MM.1S (cell line): ENCODE measurements around the gene PRDM5.

Source experiments
- DNase-seq: peaks from one replicate; pipeline ENCODE4 v3.0.0-alpha.2; 2015
- H2AFZ ChIP-seq: fragments of 300-600 bp; sonication (generic); 2 replicates; pipeline ENCODE4 v1.6.0; 2016; ENCODE audit warnings: antibody characterized with exemption, low read length
- H3F3A ChIP-seq: fragments of 300-600 bp; sonication (generic); 2 replicates; pipeline ENCODE4 v1.6.1; 2016; ENCODE audit warnings: mild to moderate bottlenecking, antibody characterized with exemption, low read length, moderate library complexity, mixed read lengths; ENCODE audit not compliant: insufficient read depth
- H3K27ac ChIP-seq: fragments of 300-600 bp; sonication (generic); 2 replicates; pipeline ENCODE4 v1.5.1; 2016; ENCODE audit warnings: mild to moderate bottlenecking, low read length
- H3K27me3 ChIP-seq: fragments of 300-600 bp; sonication (generic); replicated peaks from 2 replicates; pipeline ENCODE4 v1.6.0; 2016; ENCODE audit warnings: low read length; ENCODE audit not compliant: insufficient read depth
- H3K36me3 ChIP-seq: fragments of 300-600 bp; sonication (generic); replicated peaks from 2 replicates; pipeline ENCODE4 v1.6.1; 2016; ENCODE audit warnings: mild to moderate bottlenecking, low read length, mixed read lengths; ENCODE audit not compliant: insufficient read depth
- H3K4me1 ChIP-seq: fragments of 300-600 bp; sonication (generic); 2 replicates; pipeline ENCODE4 v1.6.1; 2016; ENCODE audit warnings: low read length, mixed read lengths
- H3K4me2 ChIP-seq: fragments of 300-600 bp; sonication (generic); 2 replicates; pipeline ENCODE4 v1.6.0; 2016; ENCODE audit warnings: low read depth, low read length
- H3K4me3 ChIP-seq: fragments of 300-600 bp; sonication (generic); 2 replicates; pipeline ENCODE4 v1.5.1; 2016; ENCODE audit warnings: low read length, mixed read lengths
- H3K79me2 ChIP-seq: fragments of 300-600 bp; sonication (generic); 2 replicates; pipeline ENCODE4 v1.6.1; 2016; ENCODE audit warnings: mixed run types, low read length, mixed read lengths
- H3K9ac ChIP-seq: fragments of 300-600 bp; sonication (generic); 2 replicates; pipeline ENCODE4 v1.6.1; 2016; ENCODE audit warnings: low read length, mixed read lengths
- H3K9me2 ChIP-seq: fragments of 300-600 bp; sonication (generic); replicated peaks from 2 replicates; pipeline ENCODE4 v1.6.1; 2016; ENCODE audit warnings: mild to moderate bottlenecking, low read length, mixed read lengths; ENCODE audit not compliant: insufficient read depth
- H3K9me3 ChIP-seq: fragments of 300-600 bp; sonication (generic); replicated peaks from 2 replicates; pipeline ENCODE4 v1.6.1; 2016; ENCODE audit warnings: mild to moderate bottlenecking, low read length, mixed read lengths; ENCODE audit not compliant: insufficient read depth
- H4K20me1 ChIP-seq: fragments of 300-600 bp; sonication (generic); 2 replicates; pipeline ENCODE4 v1.6.1; 2016; ENCODE audit warnings: mild to moderate bottlenecking, low read length, moderate library complexity, mixed read lengths; ENCODE audit not compliant: insufficient read depth
- EZH2 ChIP-seq: fragments of 300-600 bp; sonication (generic); optimal IDR thresholded peaks from 2 replicates; pipeline ENCODE3; 2017; ENCODE audit warnings: low read depth, mild to moderate bottlenecking, antibody characterized with exemption, low read length, mixed read lengths
- EZH2phosphoT487 ChIP-seq: fragments of 300-600 bp; sonication (generic); IDR thresholded peaks from 2 replicates; pipeline ENCODE4 v1.6.1; 2018; ENCODE audit warnings: antibody characterized with exemption, low read length
- TF ChIP-seq, protein P1 (sequence below): fragments of 300-600 bp; sonication (generic); IDR thresholded peaks from 2 replicates; pipeline ENCODE4 v1.5.1; 2016; ENCODE audit warnings: antibody characterized with exemption, low read length, mixed read lengths

The PRDM5 gene

DNA sequence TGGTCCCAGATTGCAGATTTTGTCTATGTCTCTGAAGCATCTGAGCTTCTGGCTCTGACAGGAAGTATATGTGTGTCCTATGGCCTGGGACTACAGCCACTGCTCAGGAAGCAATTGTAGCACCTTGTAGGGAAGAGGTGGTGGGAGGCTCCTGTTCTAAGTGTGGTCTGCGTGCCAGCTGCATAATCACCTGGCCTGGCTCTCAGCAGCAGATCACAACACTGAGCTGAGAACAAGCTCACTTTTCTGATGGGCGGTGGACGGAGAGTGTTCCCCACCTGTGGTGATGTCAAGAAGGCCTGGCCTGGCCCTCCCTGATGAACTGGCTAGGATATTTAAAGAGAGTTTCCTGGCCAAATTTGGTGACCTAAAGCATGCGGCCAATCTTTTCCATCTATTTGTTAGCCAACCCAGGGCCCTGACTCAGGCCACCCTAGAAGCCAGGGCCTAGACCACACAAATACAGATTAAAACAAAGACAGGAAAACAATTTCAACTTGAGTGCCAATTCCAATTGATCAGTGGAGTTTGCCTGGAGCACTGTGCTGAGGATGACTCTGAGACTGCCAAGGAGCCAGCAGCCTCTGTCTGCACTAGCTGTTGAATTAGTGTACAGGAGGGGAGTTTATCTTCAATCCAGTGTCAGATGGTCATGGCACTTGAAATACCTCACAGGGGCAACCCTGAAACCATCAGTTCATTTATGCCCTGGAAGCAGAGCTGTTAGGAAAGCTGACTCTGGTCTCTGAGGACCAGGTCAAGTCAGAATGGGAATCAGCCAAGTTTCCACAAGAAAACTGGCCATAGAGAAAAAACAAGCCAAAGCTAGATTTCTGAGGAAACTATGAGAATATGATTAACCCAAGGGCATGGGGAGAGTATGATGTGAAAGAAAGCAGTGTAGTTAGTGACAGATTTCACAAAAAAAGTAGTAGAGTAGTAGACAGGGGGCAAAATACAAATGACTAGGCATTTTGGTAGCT lies 47.4 kb downstream of the PRDM5 start:
- Histone ChIP-seq H3K27ac (no peak overlapping the region), H3K4me3 (no peak overlapping the region), H3K4me1 (no peaks in the 10 kb centered on the region), H3K36me3 (no peaks in the 10 kb centered on the region), H2AFZ (no peak overlapping the region), H3F3A (no peaks in the 10 kb centered on the region), H3K9me2 (no peaks in the 10 kb centered on the region), H3K27me3 (no peaks in the 10 kb centered on the region), H4K20me1 (no peaks in the 10 kb centered on the region), H3K79me2 (no peaks in the 10 kb centered on the region), H3K4me2 (no peak overlapping the region), H3K9ac (no peak overlapping the region), H3K9me3 (no peaks in the 10 kb centered on the region)
- TF ChIP-seq EZH2phosphoT487 (no peak), EZH2 (no peak)
- TF ChIP-seq, protein P1, sequence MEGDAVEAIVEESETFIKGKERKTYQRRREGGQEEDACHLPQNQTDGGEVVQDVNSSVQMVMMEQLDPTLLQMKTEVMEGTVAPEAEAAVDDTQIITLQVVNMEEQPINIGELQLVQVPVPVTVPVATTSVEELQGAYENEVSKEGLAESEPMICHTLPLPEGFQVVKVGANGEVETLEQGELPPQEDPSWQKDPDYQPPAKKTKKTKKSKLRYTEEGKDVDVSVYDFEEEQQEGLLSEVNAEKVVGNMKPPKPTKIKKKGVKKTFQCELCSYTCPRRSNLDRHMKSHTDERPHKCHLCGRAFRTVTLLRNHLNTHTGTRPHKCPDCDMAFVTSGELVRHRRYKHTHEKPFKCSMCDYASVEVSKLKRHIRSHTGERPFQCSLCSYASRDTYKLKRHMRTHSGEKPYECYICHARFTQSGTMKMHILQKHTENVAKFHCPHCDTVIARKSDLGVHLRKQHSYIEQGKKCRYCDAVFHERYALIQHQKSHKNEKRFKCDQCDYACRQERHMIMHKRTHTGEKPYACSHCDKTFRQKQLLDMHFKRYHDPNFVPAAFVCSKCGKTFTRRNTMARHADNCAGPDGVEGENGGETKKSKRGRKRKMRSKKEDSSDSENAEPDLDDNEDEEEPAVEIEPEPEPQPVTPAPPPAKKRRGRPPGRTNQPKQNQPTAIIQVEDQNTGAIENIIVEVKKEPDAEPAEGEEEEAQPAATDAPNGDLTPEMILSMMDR: no peak
- no peak for DNase-seq

DNA sequence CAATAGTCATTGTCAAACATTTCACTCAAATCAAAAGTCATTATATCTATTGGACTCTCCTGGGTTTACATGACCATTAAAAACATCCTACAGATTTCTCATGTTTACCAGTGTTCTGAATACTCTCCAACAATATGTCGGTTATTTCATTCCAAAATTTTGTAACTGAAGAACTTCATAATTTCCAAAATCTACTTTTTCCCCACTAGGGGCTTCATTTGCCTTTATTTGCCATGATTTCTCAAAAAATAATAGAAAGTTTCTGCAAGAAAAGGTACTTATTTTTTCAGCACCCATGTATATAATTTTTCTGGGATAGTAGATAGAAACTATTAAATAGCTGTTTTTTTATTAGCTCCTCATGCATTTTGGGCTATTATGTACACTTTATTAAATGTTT lies 49.0 kb downstream of the PRDM5 start:
- Histone ChIP-seq H3K79me2 (no peaks in the 10 kb centered on the region), H3K36me3 (no peaks in the 10 kb centered on the region), H3K4me2 (no peak overlapping the region), H3K9me3 (no peaks in the 10 kb centered on the region), H3K27me3 (no peaks in the 10 kb centered on the region), H3F3A (no peaks in the 10 kb centered on the region), H3K9me2 (no peaks in the 10 kb centered on the region), H2AFZ (no peak overlapping the region), H3K9ac (no peak overlapping the region), H3K4me3 (no peak overlapping the region), H3K4me1 (no peaks in the 10 kb centered on the region), H3K27ac (no peak overlapping the region), H4K20me1 (no peaks in the 10 kb centered on the region)
- DNase-seq: no peak
- TF ChIP-seq EZH2phosphoT487: no peak
- no peak for TF ChIP-seq EZH2
- TF ChIP-seq, protein P1: peak; percentile 29

DNA sequence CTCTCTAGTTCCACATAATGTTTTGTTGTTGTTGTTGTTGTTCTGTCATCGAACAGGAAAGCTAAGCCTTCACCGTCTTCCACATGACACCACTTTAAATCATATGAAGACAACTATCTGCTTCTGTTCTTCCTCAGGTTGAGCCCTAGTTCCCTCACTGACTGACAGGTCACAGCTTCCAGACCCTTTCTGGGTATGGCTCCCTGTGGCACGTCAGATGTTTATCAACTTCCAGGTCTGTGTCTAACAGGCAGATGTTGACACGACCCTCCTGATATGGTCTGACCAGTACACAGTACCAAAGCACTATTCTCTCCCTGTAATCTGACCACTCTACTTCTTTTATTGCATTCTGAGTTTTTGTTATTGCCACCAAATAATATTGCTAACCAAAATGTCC lies 51.4 kb downstream of the PRDM5 start:
- Histone ChIP-seq H3K27me3 (no peaks in the 10 kb centered on the region), H3K79me2 (no peaks in the 10 kb centered on the region), H3K9ac (no peak overlapping the region), H3K4me3 (no peak overlapping the region), H3K9me3 (no peaks in the 10 kb centered on the region), H3K4me1 (no peaks in the 10 kb centered on the region), H3K4me2 (no peak overlapping the region), H3K9me2 (no peaks in the 10 kb centered on the region), H2AFZ (no peak overlapping the region), H3F3A (no peaks in the 10 kb centered on the region), H4K20me1 (no peaks in the 10 kb centered on the region), H3K27ac (no peak overlapping the region), H3K36me3 (no peaks in the 10 kb centered on the region)
- no peak for TF ChIP-seq EZH2
- TF ChIP-seq, protein P1: no peak
- TF ChIP-seq EZH2phosphoT487: no peak
- no peak for DNase-seq
